Measurements from ENCODE around the gene PLET1.
A peak's percentile ranks its signal among the peaks of the same experiment; 100 is the strongest.

- TF ChIP-seq POLR2A (IDR thresholded peaks at IDR 0.05) (peak in 1 of 2 donors; percentile 86), CTCF (IDR thresholded peaks at IDR 0.05) (no peak)
Observed at GRCh38 chr11:112226062-112226830, 34.4 kb downstream of the PLET1 start, which contains the start of gene PTS.
